ENCODE results near the gene CLPTM1. TPM values are rescaled to one million over a fixed set of nuclear protein-coding genes. Genes with fewer than 3 reads are reported as not detected.

Gene CLPTM1
- total and polyA plus RNA-seq, 2 donors (not counting 1 experiment from before 2014, with no cell fraction given), result 121 to 129 TPM

- ChIA-PET POLR2A (no interaction called here), CTCF (interaction anchor here (0.7 to 1.6 kb wide), 3 partner anchors 9 to 260 kb away, joined by 3 to 4 read pairs (median 4); no protein-coding TSS in a partner anchor)
- Histone ChIP-seq H2AFZ (ENCODE audit: insufficient read depth, low read depth, low read length, poor library complexity, severe bottlenecking) (no peak overlapping the region), H3K27me3 (replicated peaks in 1 of 4; ENCODE audit: control extremely low read depth in 1 of 4, control insufficient read depth in 3 of 4, insufficient read depth in 4 of 4, low read length in 3 of 4) (no peaks in the 10 kb centered on the region), H3K4me3 (ENCODE audit: control extremely low read depth in 1 of 5, extremely low read depth in 1 of 5, insufficient read depth in 1 of 5, low read depth in 2 of 5, low read length in 4 of 5) (no peak overlapping the region), H3K9ac (ENCODE audit: low read length) (no peak overlapping the region), H3K79me2 (ENCODE audit: control insufficient read depth, insufficient read depth, low read length) (peaks cover 39% of the 10 kb centered on the region), H3K9me3 (ENCODE audit: control extremely low read depth in 1 of 3, control insufficient read depth in 2 of 3, insufficient read depth in 1 of 3, low read length in 2 of 3) (no peaks in the 10 kb centered on the region), H3K36me3 (replicated peaks in 1 of 2; ENCODE audit: control extremely low read depth in 1 of 2, control insufficient read depth in 1 of 2, extremely low read depth in 1 of 2, insufficient read depth in 2 of 2, low read length in 1 of 2) (peaks cover 0 to 4% of the 10 kb centered on the region in 2 experiments), H3K27ac (ENCODE audit: low read length in 2 of 2) (no peak overlapping the region), H4K20me1 (ENCODE audit: control insufficient read depth, insufficient read depth, low read length, poor library complexity, severe bottlenecking) (peaks cover 4% of the 10 kb centered on the region), H3K4me2 (replicated peaks; ENCODE audit: low read depth, low read length, poor library complexity, severe bottlenecking) (no peak overlapping the region), H3K4me1 (ENCODE audit: control insufficient read depth in 2 of 2, insufficient read depth in 2 of 2, low read length in 2 of 2) (peaks cover 9 to 13% of the 10 kb centered on the region in 2 donors)
- ATAC-seq (ENCODE audit: low read depth) (no peak), DNase-seq (no peak)
- H3K4me1 Mint-ChIP-seq, result peaks cover 10% of the 10 kb centered on the region
- H3K27ac Mint-ChIP-seq, result no peak overlapping the region
- no peaks in the 10 kb centered on the region for H3K9me3 Mint-ChIP-seq (ENCODE audit: insufficient read depth)
- no peaks in the 10 kb centered on the region for H3K27me3 Mint-ChIP-seq
- 100% methylated on average over 3 of the region's 9 CpGs for WGBS (ENCODE audit: insufficient coverage)
- TF ChIP-seq CTCF (IDR thresholded peaks at IDR 0.05) (no peak), EZH2 (IDR thresholded peaks at IDR 0.05; ENCODE audit: borderline replicate concordance, insufficient read depth, low read depth, low read length, poor library complexity, severe bottlenecking) (no peak)
- intact Hi-C loops (cut with micrococcal nuclease), result no loop called here
- no peak overlapping the region for H3K4me3 Mint-ChIP-seq
These were observed 5.6 kb upstream of the CLPTM1 start for GRCh38 chr19:44949550-44949949.
